DMS153 treated with DMSO at 0.1 percent for 48 hours (cell line): ENCODE results near the gene TREH.
"Not testable (repeated sequence)": the region's sequence is repeated elsewhere in the genome, so short reads cannot be mapped to it uniquely, and the experiment has no call there.

Source experiments
- DNase-seq: peaks from one replicate; lab custom pipeline; 2025; ENCODE audit not compliant: unreplicated experiment; lab: John Stamatoyannopoulos, UW

Gene TREH, protein sequence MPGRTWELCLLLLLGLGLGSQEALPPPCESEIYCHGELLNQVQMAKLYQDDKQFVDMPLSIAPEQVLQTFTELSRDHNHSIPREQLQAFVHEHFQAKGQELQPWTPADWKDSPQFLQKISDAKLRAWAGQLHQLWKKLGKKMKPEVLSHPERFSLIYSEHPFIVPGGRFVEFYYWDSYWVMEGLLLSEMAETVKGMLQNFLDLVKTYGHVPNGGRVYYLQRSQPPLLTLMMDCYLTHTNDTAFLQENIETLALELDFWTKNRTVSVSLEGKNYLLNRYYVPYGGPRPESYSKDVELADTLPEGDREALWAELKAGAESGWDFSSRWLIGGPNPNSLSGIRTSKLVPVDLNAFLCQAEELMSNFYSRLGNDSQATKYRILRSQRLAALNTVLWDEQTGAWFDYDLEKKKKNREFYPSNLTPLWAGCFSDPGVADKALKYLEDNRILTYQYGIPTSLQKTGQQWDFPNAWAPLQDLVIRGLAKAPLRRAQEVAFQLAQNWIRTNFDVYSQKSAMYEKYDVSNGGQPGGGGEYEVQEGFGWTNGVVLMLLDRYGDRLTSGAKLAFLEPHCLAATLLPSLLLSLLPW

GRCh38 chr11:118679483-118679882 is at the start of gene TREH:
TREH (minus strand) TSS chr11:118679650; CDS start chr11:118679627, 23 bp downstream.
- no peak for DNase-seq

DNA sequence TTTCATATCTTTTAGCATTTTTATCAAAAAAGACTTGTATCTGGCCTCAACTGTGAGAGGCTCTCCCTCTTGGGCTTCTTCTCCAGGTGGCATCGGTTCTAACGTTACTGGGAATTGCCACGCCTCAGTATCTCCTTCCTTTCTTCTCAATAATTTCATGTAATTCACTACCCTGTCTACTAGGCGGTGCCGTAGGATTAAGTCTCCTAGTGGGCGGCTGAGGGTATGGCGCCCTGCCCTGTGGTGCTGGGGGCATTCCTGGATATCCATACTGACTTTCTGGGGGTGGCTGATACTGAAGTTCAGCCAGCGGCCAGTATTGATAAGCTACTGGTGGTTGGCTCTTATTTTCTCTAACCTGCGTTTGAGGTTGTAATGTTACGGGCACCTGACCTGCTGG is 48.7 kb upstream of the TREH start:
- DNase-seq, result not testable (repeated sequence)

DNA sequence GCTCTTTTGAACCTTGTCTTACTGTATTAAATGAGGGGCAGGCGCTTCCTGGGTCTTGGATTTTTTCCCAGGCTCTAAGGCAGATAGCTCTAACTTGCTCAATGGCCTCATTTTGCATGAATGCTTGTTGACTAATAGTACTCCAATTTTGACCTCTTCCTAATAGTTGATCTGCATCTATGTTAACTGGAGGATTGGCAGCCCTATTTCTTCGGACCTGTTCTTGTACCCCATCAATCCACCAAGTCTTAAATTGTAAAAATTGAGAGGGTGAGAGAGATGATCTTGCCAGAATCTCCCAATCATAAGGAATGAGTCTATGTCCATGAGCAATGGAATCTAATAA is 48.2 kb upstream of the TREH start:
- not testable (repeated sequence) for DNase-seq

DNA sequence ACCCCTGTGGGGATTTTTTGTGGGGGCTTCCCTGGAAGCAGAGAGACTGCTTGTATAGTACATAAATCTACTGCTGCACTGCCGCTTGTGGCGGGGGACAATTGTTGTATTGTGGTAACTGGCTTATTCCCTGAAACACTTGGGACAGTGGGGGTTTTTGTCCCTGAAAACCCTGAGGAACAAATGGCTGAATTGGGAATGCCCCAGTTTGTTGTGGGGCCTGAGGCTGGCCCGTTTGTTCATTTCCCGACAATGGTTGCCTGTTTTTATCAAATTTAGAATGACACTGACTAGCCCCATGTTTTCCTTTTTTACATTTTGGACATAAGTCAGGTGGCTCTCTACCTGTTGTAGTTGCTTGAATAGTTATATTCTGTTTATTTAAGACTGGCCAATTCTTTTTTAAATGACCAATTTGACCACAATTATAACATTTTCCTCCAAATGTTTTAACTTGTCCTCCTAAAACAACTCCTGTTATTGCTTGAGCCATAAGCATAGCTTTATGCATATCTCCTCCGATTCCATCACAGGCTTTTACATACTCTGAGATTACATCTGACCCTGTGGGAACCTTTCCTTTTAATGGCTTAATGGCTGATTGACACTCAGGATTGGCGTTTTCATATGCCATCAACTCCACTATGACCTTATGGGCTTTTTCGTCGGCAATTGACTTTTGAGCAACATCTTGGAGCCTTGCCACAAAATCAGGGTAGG is 47.7 kb upstream of the TREH start:
- not testable (repeated sequence) for DNase-seq

DNA sequence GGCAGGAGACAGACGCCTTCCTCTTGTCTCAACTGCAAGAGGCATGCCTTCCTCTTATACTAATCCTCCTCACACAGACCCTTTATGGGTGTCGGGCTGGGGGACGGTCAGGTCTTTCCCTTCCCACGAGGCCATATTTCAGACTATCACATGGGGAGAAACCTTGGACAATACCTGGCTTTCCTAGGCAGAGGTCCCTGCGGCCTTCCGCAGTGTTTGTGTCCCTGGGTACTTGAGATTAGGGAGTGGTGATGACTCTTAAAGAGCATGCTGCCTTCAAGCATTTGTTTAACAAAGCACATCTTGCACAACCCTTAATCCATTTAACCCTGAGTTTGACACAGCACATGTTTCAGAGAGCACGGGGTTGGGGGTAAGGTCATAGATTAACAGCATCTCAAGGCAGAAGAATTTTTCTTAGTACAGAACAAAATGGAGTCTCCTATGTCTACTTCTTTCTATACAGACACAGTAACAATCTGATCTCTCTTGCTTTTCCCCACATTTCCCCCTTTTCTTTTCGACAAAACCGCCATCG is 42.1 kb upstream of the TREH start:
- not testable (repeated sequence) for DNase-seq

- DNase-seq, result not testable (repeated sequence)
Measured at GRCh38 chr11:118720740-118721139, 41.3 kb upstream of the TREH start.

DNA sequence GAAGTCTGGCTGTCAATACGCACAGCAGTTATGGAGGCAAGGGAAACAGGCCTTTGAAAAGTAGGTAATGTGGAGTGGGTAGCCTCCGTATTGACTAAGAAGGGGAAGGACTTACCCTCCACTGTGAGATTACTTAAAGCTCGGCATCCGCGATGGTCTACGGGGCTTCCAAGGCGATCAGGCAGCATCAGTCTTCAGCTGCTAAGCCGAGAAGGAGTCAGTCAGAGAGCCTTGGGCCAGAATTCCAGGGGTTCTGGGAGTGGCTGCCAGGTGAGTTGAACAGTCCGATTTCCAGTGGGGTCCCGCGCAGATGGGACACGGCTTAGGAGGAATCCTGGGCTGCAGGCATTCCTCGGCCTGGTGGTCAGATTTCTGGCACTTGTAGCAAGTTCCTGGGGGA is 40.6 kb upstream of the TREH start:
- not testable (repeated sequence) for DNase-seq

DNA sequence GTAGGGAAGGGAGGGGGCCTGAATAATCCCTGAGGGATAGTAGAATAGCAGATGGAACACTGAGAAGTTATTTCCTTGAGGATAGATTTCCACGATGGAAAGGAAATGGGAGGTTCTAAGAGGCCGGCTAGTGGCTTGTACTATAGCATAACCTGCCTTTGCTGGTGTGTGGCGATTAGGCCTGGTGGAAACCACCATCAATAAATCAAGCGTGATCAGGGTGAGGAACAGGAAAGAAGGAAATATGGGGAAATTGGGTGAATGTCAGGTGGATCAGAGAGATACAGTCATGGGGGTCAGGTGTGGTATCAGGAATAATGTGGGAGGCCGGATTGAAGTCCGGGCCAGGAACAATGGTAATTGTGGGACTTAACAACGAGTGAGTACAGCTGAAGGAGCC is 39.1 kb upstream of the TREH start:
- not testable (repeated sequence) for DNase-seq

DNA sequence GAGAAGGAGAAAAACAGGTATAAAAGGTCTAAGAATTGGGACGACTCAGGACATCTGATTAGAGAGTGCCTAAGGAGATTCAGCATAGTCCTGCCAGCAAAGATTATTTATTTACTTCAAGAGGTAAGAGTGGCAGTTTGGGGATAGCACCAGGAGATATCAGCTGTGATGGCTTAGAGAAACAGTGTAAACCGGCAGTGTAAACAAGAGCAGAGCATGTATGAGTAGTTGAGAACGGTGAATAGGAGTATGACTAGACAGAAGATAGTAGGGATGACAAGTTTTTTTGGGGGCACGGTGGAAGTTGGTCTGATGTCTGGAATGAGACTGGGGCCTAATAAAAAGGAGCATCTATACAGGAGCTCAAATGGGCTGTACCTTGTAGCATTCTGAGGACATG is 38.3 kb upstream of the TREH start:
- not testable (repeated sequence) for DNase-seq

GRCh38 chr11:118717221-118717620 is 37.8 kb upstream of the TREH start:
- DNase-seq, result not testable (repeated sequence)

GRCh38 chr11:118715837-118716260 is 36.4 kb upstream of the TREH start:
- DNase-seq, result no peak

GRCh38 chr11:118715245-118715831 is 35.9 kb upstream of the TREH start:
- DNase-seq, result no peak

- DNase-seq, result no peak
Measured at GRCh38 chr11:118714816-118715215, 35.4 kb upstream of the TREH start.

- not testable (repeated sequence) for DNase-seq
Measured at GRCh38 chr11:118714416-118714815, 35.0 kb upstream of the TREH start.

DNA sequence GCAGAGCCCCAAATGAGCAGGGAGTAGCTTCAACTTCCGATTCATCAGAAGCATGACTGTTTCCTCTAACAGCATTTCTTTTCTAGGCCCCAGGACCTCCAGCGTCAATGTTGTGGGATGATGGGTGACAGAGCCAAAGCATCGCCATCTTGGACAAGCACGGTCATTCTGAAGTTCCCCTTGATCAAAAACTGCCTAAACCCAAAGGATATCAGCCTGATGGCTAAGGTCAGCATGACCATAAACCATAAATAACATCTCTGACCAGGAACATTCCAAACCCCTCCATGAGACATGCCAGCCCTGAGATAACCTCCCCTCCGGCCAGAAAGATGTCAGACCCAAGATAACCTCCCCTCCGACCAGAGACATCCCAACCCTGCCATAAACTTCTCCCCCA is 28.8 kb upstream of the TREH start:
- no peak for DNase-seq

- no peak for DNase-seq
Measured at GRCh38 chr11:118706546-118706825, 27.0 kb upstream of the TREH start.

GRCh38 chr11:118705791-118706545 is 26.5 kb upstream of the TREH start:
- no peak for DNase-seq

GRCh38 chr11:118705111-118705741 is 25.8 kb upstream of the TREH start:
- no peak for DNase-seq

GRCh38 chr11:118703563-118704106 is 24.2 kb upstream of the TREH start:
- DNase-seq, result no peak
